ENCODE results near the gene KCNN2. TPM values are rescaled to one million over a fixed set of nuclear protein-coding genes. Genes with fewer than 3 reads are reported as not detected.

KCNN2 gene
- total and polyA plus RNA-seq, 2 of the 8 experiments (the other 6 are each of a cell fraction or from before 2014, with no cell fraction given) = 13.1 to 18.6 TPM

DNA sequence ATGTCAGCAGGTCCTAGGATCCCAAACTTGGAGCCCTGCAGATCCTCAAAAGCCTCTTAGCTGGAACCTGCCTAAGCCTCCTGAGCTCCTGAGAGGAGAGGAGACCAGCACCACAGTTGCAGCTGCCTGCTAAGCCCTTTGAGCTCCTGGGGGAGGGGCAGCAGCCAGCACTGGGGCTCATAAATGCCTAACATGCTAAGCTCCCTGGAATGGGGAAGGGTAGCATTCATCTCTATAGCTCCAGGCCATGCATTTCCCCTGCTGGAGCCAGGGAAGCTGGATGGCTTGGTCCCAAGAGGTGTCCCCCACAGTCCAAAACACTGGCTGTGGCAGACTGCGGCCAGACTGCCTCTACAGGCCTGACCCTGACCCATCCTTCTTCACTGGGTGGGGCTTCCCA, 182.7 kb downstream of the KCNN2 start:
- H3K79me2 ChIP-seq (ENCODE audit: control insufficient read depth in 1 of 2, insufficient read depth in 2 of 2, low read length in 2 of 2) = no peaks in the 10 kb centered on the region
- H3K14ac ChIP-seq (ENCODE audit: insufficient read length) = no peak overlapping the region
- ChIA-PET CTCF (ENCODE audit: partially characterized antibody) (no interaction called here), POLR2A (ENCODE audit: partially characterized antibody) (no interaction called here)
- H2BK12ac ChIP-seq (ENCODE audit: low read depth, low read length) = no peak overlapping the region
- no peak overlapping the region for H2AFZ ChIP-seq (ENCODE audit: low read length)
- H2BK5ac ChIP-seq (ENCODE audit: low read depth, low read length) = no peak overlapping the region
- H4K5ac ChIP-seq (ENCODE audit: insufficient read length, low read depth, low read length) = no peak overlapping the region
- no peak for TF ChIP-seq TAF7 (optimal IDR thresholded peaks at IDR 0.05; ENCODE audit: borderline replicate concordance, low read depth, low read length)
- no peaks in the 10 kb centered on the region for H3K4me1 ChIP-seq (replicated peaks in 1 of 4; ENCODE audit: control insufficient read depth in 3 of 4, insufficient read depth in 4 of 4, low read length in 3 of 4)
- H3K23me2 ChIP-seq (ENCODE audit: low read depth, low read length) = no peaks in the 10 kb centered on the region
- H2BK120ac ChIP-seq (replicated peaks; ENCODE audit: low read depth, low read length) = no peak overlapping the region
- WGBS, 2 experiments (ENCODE audit: extremely low coverage in 1 of 2, insufficient coverage in 1 of 2, insufficient read length in 1 of 2, insufficient replicate concordance in 2 of 2, low coverage in 1 of 2, low lambda C conversion rate in 2 of 2, missing lambda C conversion rate in 1 of 2) = 100% methylated on average over 1 of the region's 1 CpG; no CpG with 5 or more reads in 1 of the 2 experiments
- no peak overlapping the region for H4K8ac ChIP-seq (ENCODE audit: extremely low read depth, insufficient read depth, low read length)
- no peak overlapping the region for H2BK15ac ChIP-seq (ENCODE audit: low read length)
- no peak overlapping the region for H2BK20ac ChIP-seq (ENCODE audit: low read length)
- H3K9ac ChIP-seq (replicated peaks in 1 of 4; ENCODE audit: extremely low read depth in 1 of 4, low read depth in 3 of 4, low read length in 3 of 4) = no peak overlapping the region
- no peak overlapping the region for H3K4ac ChIP-seq (replicated peaks; ENCODE audit: insufficient read length, low read depth, low read length)
- no peak overlapping the region for H3K56ac ChIP-seq (replicated peaks; ENCODE audit: insufficient read length, low read depth, low read length)
- no peaks in the 10 kb centered on the region for H4K20me1 ChIP-seq (replicated peaks in 1 of 2; ENCODE audit: control insufficient read depth in 1 of 2, insufficient read depth in 2 of 2, low read length in 2 of 2)
- H4K91ac ChIP-seq (replicated peaks; ENCODE audit: insufficient read length, low read length) = no peak overlapping the region
- no peaks in the 10 kb centered on the region for H3K79me1 ChIP-seq (ENCODE audit: low read depth, low read length)
- no peak overlapping the region for H3K23ac ChIP-seq (ENCODE audit: insufficient read length)
- no peaks in the 10 kb centered on the region for H3K9me3 ChIP-seq (ENCODE audit: insufficient read depth in 2 of 2, low read depth in 1 of 2, low read length in 1 of 2)
- H3K18ac ChIP-seq (ENCODE audit: extremely low read depth, low read length) = no peak overlapping the region
- H3K4me3 ChIP-seq (ENCODE audit: extremely low read depth in 1 of 4, insufficient read depth in 2 of 4, low read depth in 3 of 4, low read length in 4 of 4) = no peak overlapping the region
- no peak for FAIRE-seq
- no peak overlapping the region for H3K4me2 ChIP-seq (ENCODE audit: insufficient read depth in 1 of 2, low read depth in 2 of 2, low read length in 2 of 2)
- no peak for DNase-seq (ENCODE audit: low read depth in 1 of 2, low spot score in 2 of 2)
- no peak overlapping the region for H3K27ac ChIP-seq (ENCODE audit: low read depth, low read length)
- no peak overlapping the region for H2AK5ac ChIP-seq (ENCODE audit: low read depth, low read length)
- H3K36me3 ChIP-seq (ENCODE audit: control insufficient read depth in 2 of 4, insufficient read depth in 4 of 4, low read length in 3 of 4) = no peaks in the 10 kb centered on the region
- H3K27me3 ChIP-seq (replicated peaks in 1 of 4; ENCODE audit: control insufficient read depth in 3 of 4, extremely low read depth in 1 of 4, insufficient read depth in 3 of 4, low read length in 3 of 4) = no peaks in the 10 kb centered on the region
